Measurements from ENCODE around the gene REV1.

The REV1 gene

DNA sequence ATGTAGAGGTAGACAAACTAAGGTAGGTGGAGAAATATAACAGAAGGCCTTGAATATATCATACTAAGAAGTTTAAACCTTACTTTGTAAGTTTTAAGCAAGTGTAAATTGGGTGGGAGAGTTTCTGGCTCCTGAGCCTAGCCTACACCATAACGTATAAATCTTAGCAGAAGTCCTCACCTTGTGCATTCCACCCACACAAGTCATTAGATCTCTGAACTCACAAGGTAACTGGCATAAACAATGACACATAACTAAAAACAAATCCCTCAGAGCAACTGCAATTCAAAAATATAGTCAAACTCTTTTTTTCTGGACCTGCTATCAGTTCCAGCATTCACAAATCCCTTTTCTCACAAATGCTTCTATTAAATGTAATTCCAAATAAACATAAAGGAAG lies 9.4 kb downstream of the REV1 start:
- no peak for ATAC-seq
- no peak for TF ChIP-seq ZFP30 (CRISPR knock-in tag; IDR thresholded peaks at IDR 0.05)
- TF ChIP-seq ZNF8 (CRISPR knock-in tag; IDR thresholded peaks at IDR 0.05), result no peak
- no peak for TF ChIP-seq ZNF565 (CRISPR knock-in tag; conservative IDR thresholded peaks at IDR 0.05; ENCODE audit: low read depth)
- no peak for TF ChIP-seq ARNTL (CRISPR knock-in tag; IDR thresholded peaks at IDR 0.05; ENCODE audit: borderline replicate concordance, low read depth)
- TF ChIP-seq, protein P1, sequence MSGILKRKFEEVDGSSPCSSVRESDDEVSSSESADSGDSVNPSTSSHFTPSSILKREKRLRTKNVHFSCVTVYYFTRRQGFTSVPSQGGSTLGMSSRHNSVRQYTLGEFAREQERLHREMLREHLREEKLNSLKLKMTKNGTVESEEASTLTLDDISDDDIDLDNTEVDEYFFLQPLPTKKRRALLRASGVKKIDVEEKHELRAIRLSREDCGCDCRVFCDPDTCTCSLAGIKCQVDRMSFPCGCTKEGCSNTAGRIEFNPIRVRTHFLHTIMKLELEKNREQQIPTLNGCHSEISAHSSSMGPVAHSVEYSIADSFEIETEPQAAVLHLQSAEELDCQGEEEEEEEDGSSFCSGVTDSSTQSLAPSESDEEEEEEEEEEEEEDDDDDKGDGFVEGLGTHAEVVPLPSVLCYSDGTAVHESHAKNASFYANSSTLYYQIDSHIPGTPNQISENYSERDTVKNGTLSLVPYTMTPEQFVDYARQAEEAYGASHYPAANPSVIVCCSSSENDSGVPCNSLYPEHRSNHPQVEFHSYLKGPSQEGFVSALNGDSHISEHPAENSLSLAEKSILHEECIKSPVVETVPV (CRISPR knock-in tag; IDR thresholded peaks at IDR 0.05), result no peak
- no peak for TF ChIP-seq PPARA (CRISPR knock-in tag; IDR thresholded peaks at IDR 0.05; ENCODE audit: borderline replicate concordance)
- TF ChIP-seq, protein P2, sequence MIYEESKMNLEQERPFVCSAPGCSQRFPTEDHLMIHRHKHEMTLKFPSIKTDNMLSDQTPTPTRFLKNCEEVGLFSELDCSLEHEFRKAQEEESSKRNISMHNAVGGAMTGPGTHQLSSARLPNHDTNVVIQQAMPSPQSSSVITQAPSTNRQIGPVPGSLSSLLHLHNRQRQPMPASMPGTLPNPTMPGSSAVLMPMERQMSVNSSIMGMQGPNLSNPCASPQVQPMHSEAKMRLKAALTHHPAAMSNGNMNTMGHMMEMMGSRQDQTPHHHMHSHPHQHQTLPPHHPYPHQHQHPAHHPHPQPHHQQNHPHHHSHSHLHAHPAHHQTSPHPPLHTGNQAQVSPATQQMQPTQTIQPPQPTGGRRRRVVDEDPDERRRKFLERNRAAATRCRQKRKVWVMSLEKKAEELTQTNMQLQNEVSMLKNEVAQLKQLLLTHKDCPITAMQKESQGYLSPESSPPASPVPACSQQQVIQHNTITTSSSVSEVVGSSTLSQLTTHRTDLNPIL (CRISPR knock-in tag; IDR thresholded peaks at IDR 0.05; ENCODE audit: low read depth), result no peak
- no peak for TF ChIP-seq OSR1 (CRISPR knock-in tag; IDR thresholded peaks at IDR 0.05)
- no peak for TF ChIP-seq GLIS3 (CRISPR knock-in tag; IDR thresholded peaks at IDR 0.05)
- TF ChIP-seq ISL1 (CRISPR knock-in tag; IDR thresholded peaks at IDR 0.05), result no peak
- no peak for TF ChIP-seq TOX (CRISPR knock-in tag; IDR thresholded peaks at IDR 0.05; ENCODE audit: borderline replicate concordance)

DNA sequence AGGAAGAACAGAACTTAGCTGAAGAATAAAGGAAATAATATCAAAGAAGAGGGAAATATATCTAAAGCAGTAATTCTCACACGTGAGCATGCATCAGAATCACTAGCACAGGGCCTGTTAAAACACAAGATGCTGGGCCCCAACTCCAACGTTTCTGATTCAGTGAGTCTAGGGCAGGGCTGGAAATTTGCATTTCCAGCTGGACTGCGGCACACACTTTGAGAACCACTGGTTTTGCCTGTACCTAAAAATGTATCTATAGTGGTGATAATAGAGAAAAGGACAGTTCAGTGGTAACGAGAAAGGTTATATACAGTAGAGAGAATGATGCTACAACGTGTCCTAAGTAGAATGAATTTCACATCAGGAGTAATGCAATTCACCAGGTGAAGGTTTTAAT lies 11.2 kb downstream of the REV1 start:
- TF ChIP-seq BACH2 (CRISPR knock-in tag; IDR thresholded peaks at IDR 0.05; ENCODE audit: borderline replicate concordance) (no peak), RARB (CRISPR knock-in tag; IDR thresholded peaks at IDR 0.05) (no peak), SNAI2 (CRISPR knock-in tag; IDR thresholded peaks at IDR 0.05) (no peak), ZFP3 (CRISPR knock-in tag; IDR thresholded peaks at IDR 0.05) (no peak), ZC3H10 (CRISPR knock-in tag; IDR thresholded peaks at IDR 0.05) (no peak), ZNF565 (CRISPR knock-in tag; conservative IDR thresholded peaks at IDR 0.05; ENCODE audit: low read depth) (no peak), ESRRG (CRISPR knock-in tag; IDR thresholded peaks at IDR 0.05) (no peak), CSDC2 (CRISPR knock-in tag; IDR thresholded peaks at IDR 0.05) (no peak), ZNF8 (CRISPR knock-in tag; IDR thresholded peaks at IDR 0.05) (no peak), GLIS3 (CRISPR knock-in tag; IDR thresholded peaks at IDR 0.05) (no peak)
- TF ChIP-seq, protein P3, sequence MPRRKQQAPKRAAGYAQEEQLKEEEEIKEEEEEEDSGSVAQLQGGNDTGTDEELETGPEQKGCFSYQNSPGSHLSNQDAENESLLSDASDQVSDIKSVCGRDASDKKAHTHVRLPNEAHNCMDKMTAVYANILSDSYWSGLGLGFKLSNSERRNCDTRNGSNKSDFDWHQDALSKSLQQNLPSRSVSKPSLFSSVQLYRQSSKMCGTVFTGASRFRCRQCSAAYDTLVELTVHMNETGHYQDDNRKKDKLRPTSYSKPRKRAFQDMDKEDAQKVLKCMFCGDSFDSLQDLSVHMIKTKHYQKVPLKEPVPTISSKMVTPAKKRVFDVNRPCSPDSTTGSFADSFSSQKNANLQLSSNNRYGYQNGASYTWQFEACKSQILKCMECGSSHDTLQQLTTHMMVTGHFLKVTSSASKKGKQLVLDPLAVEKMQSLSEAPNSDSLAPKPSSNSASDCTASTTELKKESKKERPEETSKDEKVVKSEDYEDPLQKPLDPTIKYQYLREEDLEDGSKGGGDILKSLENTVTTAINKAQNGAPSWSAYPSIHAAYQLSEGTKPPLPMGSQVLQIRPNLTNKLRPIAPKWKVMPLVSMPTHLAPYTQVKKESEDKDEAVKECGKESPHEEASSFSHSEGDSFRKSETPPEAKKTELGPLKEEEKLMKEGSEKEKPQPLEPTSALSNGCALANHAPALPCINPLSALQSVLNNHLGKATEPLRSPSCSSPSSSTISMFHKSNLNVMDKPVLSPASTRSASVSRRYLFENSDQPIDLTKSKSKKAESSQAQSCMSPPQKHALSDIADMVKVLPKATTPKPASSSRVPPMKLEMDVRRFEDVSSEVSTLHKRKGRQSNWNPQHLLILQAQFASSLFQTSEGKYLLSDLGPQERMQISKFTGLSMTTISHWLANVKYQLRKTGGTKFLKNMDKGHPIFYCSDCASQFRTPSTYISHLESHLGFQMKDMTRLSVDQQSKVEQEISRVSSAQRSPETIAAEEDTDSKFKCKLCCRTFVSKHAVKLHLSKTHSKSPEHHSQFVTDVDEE (CRISPR knock-in tag; IDR thresholded peaks at IDR 0.05), result no peak
- TF ChIP-seq, protein P4, sequence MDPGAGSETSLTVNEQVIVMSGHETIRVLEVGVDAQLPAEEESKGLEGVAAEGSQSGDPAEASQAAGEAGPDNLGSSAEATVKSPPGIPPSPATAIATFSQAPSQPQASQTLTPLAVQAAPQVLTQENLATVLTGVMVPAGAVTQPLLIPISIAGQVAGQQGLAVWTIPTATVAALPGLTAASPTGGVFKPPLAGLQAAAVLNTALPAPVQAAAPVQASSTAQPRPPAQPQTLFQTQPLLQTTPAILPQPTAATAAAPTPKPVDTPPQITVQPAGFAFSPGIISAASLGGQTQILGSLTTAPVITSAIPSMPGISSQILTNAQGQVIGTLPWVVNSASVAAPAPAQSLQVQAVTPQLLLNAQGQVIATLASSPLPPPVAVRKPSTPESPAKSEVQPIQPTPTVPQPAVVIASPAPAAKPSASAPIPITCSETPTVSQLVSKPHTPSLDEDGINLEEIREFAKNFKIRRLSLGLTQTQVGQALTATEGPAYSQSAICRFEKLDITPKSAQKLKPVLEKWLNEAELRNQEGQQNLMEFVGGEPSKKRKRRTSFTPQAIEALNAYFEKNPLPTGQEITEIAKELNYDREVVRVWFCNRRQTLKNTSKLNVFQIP (CRISPR knock-in tag; IDR thresholded peaks at IDR 0.05; ENCODE audit: borderline replicate concordance, low read depth), result no peak
- ATAC-seq, result no peak

DNA sequence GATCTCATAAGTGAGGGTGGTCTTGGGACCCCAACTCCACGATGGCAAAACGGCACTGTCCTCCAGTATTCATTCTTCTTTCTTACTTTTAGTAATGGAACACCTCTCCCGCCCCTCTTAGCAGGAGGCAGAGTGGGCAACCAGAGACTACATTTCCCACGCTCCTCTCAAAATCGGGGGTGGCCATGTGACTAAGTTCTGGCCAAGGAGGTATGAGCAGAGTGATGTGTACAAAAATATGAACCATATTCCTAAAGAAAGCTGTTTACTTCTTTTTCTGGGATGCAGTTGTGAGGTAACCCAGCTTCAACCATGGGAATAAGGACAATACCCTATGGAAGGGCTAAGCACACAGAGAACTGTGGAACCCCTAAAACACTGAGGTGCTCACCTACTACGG lies 12.8 kb downstream of the REV1 start:
- TF ChIP-seq TCF4 (CRISPR knock-in tag; IDR thresholded peaks at IDR 0.05; ENCODE audit: borderline replicate concordance), result no peak
- no peak for ATAC-seq

DNA sequence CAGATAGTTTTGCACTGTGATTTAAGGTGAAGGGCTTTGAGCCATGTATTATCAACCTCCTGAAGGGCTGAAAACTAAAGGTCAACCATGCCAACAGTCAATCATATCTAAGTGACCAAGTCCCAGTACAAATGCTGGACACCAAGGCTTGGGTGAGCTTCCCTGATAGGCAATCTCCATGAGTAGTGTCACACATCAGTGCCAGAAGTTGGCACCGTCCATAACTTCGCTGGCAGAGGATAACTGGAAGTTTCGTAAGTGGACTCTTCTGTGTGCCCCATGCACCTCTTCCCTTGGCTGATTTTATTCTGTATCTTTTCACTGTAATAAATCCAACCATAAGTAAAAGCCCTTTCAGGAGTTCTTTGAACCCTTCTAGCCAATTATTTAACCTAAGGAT lies 13.2 kb downstream of the REV1 start:
- ATAC-seq, result no peak
- no peak for TF ChIP-seq OSR1 (CRISPR knock-in tag; IDR thresholded peaks at IDR 0.05)
- no peak for TF ChIP-seq PPARA (CRISPR knock-in tag; IDR thresholded peaks at IDR 0.05; ENCODE audit: borderline replicate concordance)
- no peak for TF ChIP-seq ZNF8 (CRISPR knock-in tag; IDR thresholded peaks at IDR 0.05)
- no peak for TF ChIP-seq RARB (CRISPR knock-in tag; IDR thresholded peaks at IDR 0.05)
- TF ChIP-seq TOX (CRISPR knock-in tag; IDR thresholded peaks at IDR 0.05; ENCODE audit: borderline replicate concordance), result no peak
- no peak for TF ChIP-seq TCF4 (CRISPR knock-in tag; IDR thresholded peaks at IDR 0.05; ENCODE audit: borderline replicate concordance)
- no peak for TF ChIP-seq ISL1 (CRISPR knock-in tag; IDR thresholded peaks at IDR 0.05)
- TF ChIP-seq, protein P5, sequence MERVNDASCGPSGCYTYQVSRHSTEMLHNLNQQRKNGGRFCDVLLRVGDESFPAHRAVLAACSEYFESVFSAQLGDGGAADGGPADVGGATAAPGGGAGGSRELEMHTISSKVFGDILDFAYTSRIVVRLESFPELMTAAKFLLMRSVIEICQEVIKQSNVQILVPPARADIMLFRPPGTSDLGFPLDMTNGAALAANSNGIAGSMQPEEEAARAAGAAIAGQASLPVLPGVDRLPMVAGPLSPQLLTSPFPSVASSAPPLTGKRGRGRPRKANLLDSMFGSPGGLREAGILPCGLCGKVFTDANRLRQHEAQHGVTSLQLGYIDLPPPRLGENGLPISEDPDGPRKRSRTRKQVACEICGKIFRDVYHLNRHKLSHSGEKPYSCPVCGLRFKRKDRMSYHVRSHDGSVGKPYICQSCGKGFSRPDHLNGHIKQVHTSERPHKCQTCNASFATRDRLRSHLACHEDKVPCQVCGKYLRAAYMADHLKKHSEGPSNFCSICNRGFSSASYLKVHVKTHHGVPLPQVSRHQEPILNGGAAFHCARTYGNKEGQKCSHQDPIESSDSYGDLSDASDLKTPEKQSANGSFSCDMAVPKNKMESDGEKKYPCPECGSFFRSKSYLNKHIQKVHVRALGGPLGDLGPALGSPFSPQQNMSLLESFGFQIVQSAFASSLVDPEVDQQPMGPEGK (CRISPR knock-in tag; IDR thresholded peaks at IDR 0.05; ENCODE audit: borderline replicate concordance), result no peak
- TF ChIP-seq SNAI2 (CRISPR knock-in tag; IDR thresholded peaks at IDR 0.05), result no peak
- TF ChIP-seq, protein P3 (CRISPR knock-in tag; IDR thresholded peaks at IDR 0.05), result no peak
- TF ChIP-seq BACH2 (CRISPR knock-in tag; IDR thresholded peaks at IDR 0.05; ENCODE audit: borderline replicate concordance), result no peak
- no peak for TF ChIP-seq ZFP30 (CRISPR knock-in tag; IDR thresholded peaks at IDR 0.05)
- no peak for TF ChIP-seq ZC3H10 (CRISPR knock-in tag; IDR thresholded peaks at IDR 0.05)
- TF ChIP-seq, protein P4 (CRISPR knock-in tag; IDR thresholded peaks at IDR 0.05; ENCODE audit: borderline replicate concordance, low read depth), result no peak
